Effector memory CD8-positive, alpha-beta T cell (primary cell): Measurements from ENCODE around the gene IL11RA.

Source experiments
- ATAC-seq: fragments of 150-1000 bp; cut with Tn5 transposase; replicated peaks from 2 replicates; pipeline ENCODE4 v1.10.0; 2021; ENCODE audit warnings: mild to moderate bottlenecking, moderate library complexity
- DNase-seq, 3 experiments: peaks; one replicate each; pipeline ENCODE4 v3.0.0; 2021
- H3K27ac Mint-ChIP-seq, 2 donors: one replicate each; pipeline ENCODE4 v1.8.0; 2022; ENCODE audit warnings: mild to moderate bottlenecking in 2 of 2, mixed read lengths in 2 of 2, moderate library complexity in 2 of 2
- H3K27me3 Mint-ChIP-seq, 2 donors: one replicate each; pipeline ENCODE4 v1.8.0; 2022; ENCODE audit warnings: mixed read lengths in 2 of 2
- H3K36me3 Mint-ChIP-seq: one replicate; pipeline ENCODE4 v1.8.0; 2022; ENCODE audit warnings: mild to moderate bottlenecking, moderate library complexity, mixed read lengths; ENCODE audit not compliant: insufficient read depth
- H3K4me1 Mint-ChIP-seq, 2 donors: one replicate each; pipeline ENCODE4 v1.8.0; 2022; ENCODE audit warnings: low read depth in 2 of 2, mixed read lengths in 2 of 2
- H3K4me3 Mint-ChIP-seq, 2 donors: one replicate each; pipeline ENCODE4 v1.8.0; 2022; ENCODE audit warnings: mild to moderate bottlenecking in 2 of 2, mixed read lengths in 2 of 2, moderate library complexity in 2 of 2
- H3K9me3 Mint-ChIP-seq, 2 donors: one replicate each; pipeline ENCODE4 v1.8.0; 2022; ENCODE audit warnings: mixed read lengths in 2 of 2

Gene IL11RA

GRCh38 chr9:34669809-34670562, 18.0 kb downstream of the IL11RA start:
- ATAC-seq (no peak), DNase-seq (no peak)
- H3K36me3 Mint-ChIP-seq = peaks cover 9% of the 10 kb centered on the region
- no peak overlapping the region for H3K27ac Mint-ChIP-seq
- H3K9me3 Mint-ChIP-seq = peaks cover 0 to 3% of the 10 kb centered on the region in 2 donors
- H3K4me3 Mint-ChIP-seq = no peak overlapping the region
- peaks cover 8 to 16% of the 10 kb centered on the region in 2 donors for H3K4me1 Mint-ChIP-seq
- H3K27me3 Mint-ChIP-seq = no peaks in the 10 kb centered on the region

- H3K4me1 Mint-ChIP-seq = peaks cover 7 to 9% of the 10 kb centered on the region in 2 donors
- H3K4me3 Mint-ChIP-seq = no peak overlapping the region
- H3K36me3 Mint-ChIP-seq = no peaks in the 10 kb centered on the region
- H3K27ac Mint-ChIP-seq = no peak overlapping the region
- H3K27me3 Mint-ChIP-seq = no peaks in the 10 kb centered on the region
- no peak for DNase-seq
- no peak for ATAC-seq
- H3K9me3 Mint-ChIP-seq = peaks cover 0 to 3% of the 10 kb centered on the region in 2 donors
These were observed 19.3 kb downstream of the IL11RA start for GRCh38 chr9:34671307-34671706.

- H3K4me3 Mint-ChIP-seq = no peak overlapping the region
- H3K36me3 Mint-ChIP-seq = no peaks in the 10 kb centered on the region
- peak overlapping the region in 1 of 2 donors; percentile 8 for H3K27ac Mint-ChIP-seq
- H3K27me3 Mint-ChIP-seq = no peaks in the 10 kb centered on the region
- no peak for DNase-seq
- H3K9me3 Mint-ChIP-seq = no peaks in the 10 kb centered on the region
- peaks cover 0 to 2% of the 10 kb centered on the region in 2 donors for H3K4me1 Mint-ChIP-seq
- ATAC-seq = no peak
These were observed 22.5 kb downstream of the IL11RA start for GRCh38 chr9:34674440-34674839.

- DNase-seq = peak in 1 of 3 experiments; percentile 20
- no peaks in the 10 kb centered on the region for H3K27me3 Mint-ChIP-seq
These were observed 23.2 kb downstream of the IL11RA start for GRCh38 chr9:34675048-34675714.

GRCh38 chr9:34675869-34676268, 23.9 kb downstream of the IL11RA start:
- Mint-ChIP-seq H3K27me3 (no peaks in the 10 kb centered on the region), H3K4me1 (peaks cover 0 to 2% of the 10 kb centered on the region in 2 donors), H3K4me3 (no peak overlapping the region), H3K27ac (no peak overlapping the region), H3K9me3 (no peaks in the 10 kb centered on the region), H3K36me3 (no peaks in the 10 kb centered on the region)
- ATAC-seq (no peak), DNase-seq (no peak)

More at GRCh38 chr9:34675048-34675714, 23.2 kb downstream of the IL11RA start:
- no peaks in the 10 kb centered on the region for H3K9me3 Mint-ChIP-seq
- peaks cover 0 to 2% of the 10 kb centered on the region in 2 donors for H3K4me1 Mint-ChIP-seq
- no peaks in the 10 kb centered on the region for H3K36me3 Mint-ChIP-seq
- no peak overlapping the region for H3K4me3 Mint-ChIP-seq
- ATAC-seq = peak; percentile 63
- peak overlapping the region in 1 of 2 donors; percentile 8 for H3K27ac Mint-ChIP-seq

GRCh38 chr9:34684145-34684544, 32.2 kb downstream of the IL11RA start:
- ATAC-seq (no peak), DNase-seq (no peak)
- Mint-ChIP-seq H3K9me3 (no peaks in the 10 kb centered on the region), H3K36me3 (no peaks in the 10 kb centered on the region), H3K27me3 (peaks cover 10 to 32% of the 10 kb centered on the region in 2 donors), H3K4me3 (no peak overlapping the region), H3K4me1 (peaks cover 0 to 2% of the 10 kb centered on the region in 2 donors), H3K27ac (no peak overlapping the region)

- ATAC-seq = no peak
- no peaks in the 10 kb centered on the region for H3K36me3 Mint-ChIP-seq
- H3K4me1 Mint-ChIP-seq = peaks cover 0 to 3% of the 10 kb centered on the region in 2 donors
- H3K9me3 Mint-ChIP-seq = no peaks in the 10 kb centered on the region
- no peak overlapping the region for H3K4me3 Mint-ChIP-seq
- no peak for DNase-seq
- H3K27ac Mint-ChIP-seq = no peak overlapping the region
- H3K27me3 Mint-ChIP-seq = peaks cover 17 to 39% of the 10 kb centered on the region in 2 donors
These were observed 32.8 kb downstream of the IL11RA start for GRCh38 chr9:34684816-34685215.

GRCh38 chr9:34685591-34685990, 33.6 kb downstream of the IL11RA start:
- Mint-ChIP-seq H3K27ac (no peak overlapping the region), H3K4me3 (no peak overlapping the region), H3K27me3 (peaks cover 19 to 41% of the 10 kb centered on the region in 2 donors), H3K9me3 (no peaks in the 10 kb centered on the region), H3K4me1 (peaks cover 0 to 3% of the 10 kb centered on the region in 2 donors), H3K36me3 (no peaks in the 10 kb centered on the region)
- no peak for DNase-seq
- no peak for ATAC-seq

GRCh38 chr9:34686231-34686630, 34.2 kb downstream of the IL11RA start:
- Mint-ChIP-seq H3K4me3 (no peak overlapping the region), H3K9me3 (no peaks in the 10 kb centered on the region), H3K36me3 (no peaks in the 10 kb centered on the region), H3K27me3 (peaks cover 19 to 41% of the 10 kb centered on the region in 2 donors), H3K4me1 (peaks cover 0 to 3% of the 10 kb centered on the region in 2 donors), H3K27ac (no peak overlapping the region)
- ATAC-seq (no peak), DNase-seq (no peak)

GRCh38 chr9:34686732-34687131, 34.7 kb downstream of the IL11RA start:
- Mint-ChIP-seq H3K27ac (no peak overlapping the region), H3K27me3 (peaks cover 19 to 41% of the 10 kb centered on the region in 2 donors), H3K4me3 (no peak overlapping the region), H3K9me3 (no peaks in the 10 kb centered on the region), H3K4me1 (peaks cover 0 to 3% of the 10 kb centered on the region in 2 donors), H3K36me3 (no peaks in the 10 kb centered on the region)
- no peak for ATAC-seq
- no peak for DNase-seq

- H3K9me3 Mint-ChIP-seq = no peaks in the 10 kb centered on the region
- H3K4me3 Mint-ChIP-seq = no peak overlapping the region
- no peak overlapping the region for H3K27ac Mint-ChIP-seq
- DNase-seq (no peak), ATAC-seq (no peak)
- H3K27me3 Mint-ChIP-seq = peaks cover 19 to 41% of the 10 kb centered on the region in 2 donors
- H3K36me3 Mint-ChIP-seq = no peaks in the 10 kb centered on the region
- peaks cover 0 to 3% of the 10 kb centered on the region in 2 donors for H3K4me1 Mint-ChIP-seq
These were observed 35.5 kb downstream of the IL11RA start for GRCh38 chr9:34687276-34688030.

GRCh38 chr9:34688329-34689115, 36.5 kb downstream of the IL11RA start:
- Mint-ChIP-seq H3K4me3 (no peak overlapping the region), H3K4me1 (peaks cover 0 to 3% of the 10 kb centered on the region in 2 donors), H3K9me3 (no peaks in the 10 kb centered on the region), H3K36me3 (no peaks in the 10 kb centered on the region), H3K27me3 (peaks cover 19 to 41% of the 10 kb centered on the region in 2 donors), H3K27ac (peak overlapping the region in 1 of 2 donors; percentile 38)
- ATAC-seq = no peak
- DNase-seq = no peak

- Mint-ChIP-seq H3K4me3 (no peak overlapping the region), H3K36me3 (no peaks in the 10 kb centered on the region), H3K27me3 (peaks cover 19 to 40% of the 10 kb centered on the region in 2 donors), H3K4me1 (peaks cover 0 to 3% of the 10 kb centered on the region in 2 donors), H3K9me3 (no peaks in the 10 kb centered on the region), H3K27ac (no peak overlapping the region)
- no peak for DNase-seq
- ATAC-seq = no peak
These were observed 37.1 kb downstream of the IL11RA start for GRCh38 chr9:34689116-34689470.
